NCI-H2081 (cell line): Measurements from ENCODE around the gene BCKDK.

Experiments
- DNase-seq, 2 experiments: peaks; one replicate each; lab custom pipeline; 2025; lab: John Stamatoyannopoulos, UW

BCKDK gene

DNA sequence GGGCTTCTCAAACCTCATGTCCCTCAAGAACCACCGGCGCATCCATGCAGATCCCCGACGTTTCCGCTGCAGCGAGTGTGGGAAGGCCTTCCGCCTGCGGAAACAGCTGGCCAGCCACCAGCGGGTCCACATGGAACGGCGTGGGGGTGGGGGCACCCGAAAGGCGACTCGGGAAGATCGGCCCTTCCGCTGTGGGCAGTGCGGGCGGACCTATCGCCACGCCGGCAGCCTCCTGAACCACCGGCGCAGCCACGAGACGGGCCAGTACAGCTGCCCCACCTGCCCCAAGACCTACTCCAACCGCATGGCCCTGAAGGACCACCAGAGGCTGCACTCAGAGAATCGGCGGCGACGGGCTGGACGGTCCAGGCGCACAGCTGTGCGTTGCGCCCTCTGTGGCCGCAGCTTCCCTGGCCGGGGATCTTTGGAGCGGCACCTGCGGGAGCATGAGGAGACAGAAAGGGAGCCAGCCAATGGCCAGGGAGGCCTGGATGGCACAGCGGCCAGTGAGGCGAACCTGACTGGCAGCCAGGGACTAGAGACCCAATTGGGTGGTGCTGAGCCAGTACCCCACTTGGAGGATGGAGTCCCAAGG is 28.1 kb upstream of the BCKDK start:
- DNase-seq: no peak

DNA sequence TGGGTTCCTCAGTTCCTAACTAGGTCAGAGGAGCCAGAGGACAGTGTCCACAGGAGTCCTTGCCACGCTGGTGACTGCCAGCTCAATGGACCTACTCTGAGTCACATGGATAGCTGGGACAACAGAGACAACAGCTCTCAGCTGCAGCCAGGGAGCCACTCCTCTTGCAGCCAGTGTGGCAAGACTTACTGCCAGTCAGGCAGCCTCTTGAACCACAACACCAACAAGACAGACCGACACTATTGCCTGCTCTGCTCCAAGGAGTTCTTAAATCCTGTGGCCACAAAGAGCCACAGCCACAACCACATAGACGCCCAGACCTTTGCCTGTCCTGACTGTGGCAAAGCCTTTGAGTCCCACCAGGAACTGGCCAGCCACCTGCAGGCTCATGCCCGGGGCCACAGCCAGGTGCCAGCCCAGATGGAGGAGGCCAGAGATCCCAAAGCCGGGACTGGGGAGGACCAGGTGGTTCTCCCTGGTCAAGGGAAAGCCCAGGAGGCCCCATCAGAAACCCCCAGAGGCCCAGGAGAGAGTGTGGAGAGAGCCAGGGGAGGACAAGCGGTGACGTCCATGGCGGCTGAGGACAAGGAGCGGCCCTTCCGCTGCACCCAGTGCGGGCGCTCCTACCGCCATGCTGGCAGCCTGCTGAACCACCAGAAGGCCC is 27.3 kb upstream of the BCKDK start:
- DNase-seq: no peak

- DNase-seq: no peak
Measured at GRCh38 chr16:31081428-31082351, 26.5 kb upstream of the BCKDK start.

DNA sequence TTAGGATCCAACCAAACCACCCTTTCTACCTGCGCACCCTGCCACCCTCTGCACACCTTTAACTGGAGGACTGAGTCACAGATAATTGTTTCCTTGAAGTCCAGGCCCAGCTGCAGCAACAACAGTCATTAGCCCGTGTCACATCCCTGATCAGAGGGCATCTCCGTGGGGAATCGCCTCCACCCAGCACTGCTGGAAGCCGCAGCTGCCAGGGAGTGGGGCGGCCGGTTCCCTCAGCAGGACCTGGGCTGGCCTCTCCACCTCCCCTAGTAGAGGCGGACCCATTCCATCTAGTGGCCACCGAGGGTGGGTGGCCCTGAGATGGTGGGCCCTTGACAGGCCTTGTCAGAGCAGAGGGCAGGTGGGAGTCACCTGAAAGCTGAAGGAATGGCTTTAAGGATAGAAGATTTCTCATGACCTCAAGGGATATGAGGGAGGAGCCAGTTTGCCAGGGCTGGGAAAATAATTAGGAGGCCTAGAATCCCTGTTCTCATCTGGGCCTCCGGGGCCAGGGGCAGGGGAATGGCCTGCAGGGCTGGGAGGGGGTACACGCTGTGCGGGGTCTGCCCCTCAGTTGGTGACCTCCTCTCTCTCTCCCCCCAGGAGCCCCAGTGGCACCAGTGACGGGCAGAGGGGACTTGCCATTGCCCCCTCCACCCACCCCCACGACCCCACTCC is 25.7 kb upstream of the BCKDK start:
- DNase-seq: no peak

DNA sequence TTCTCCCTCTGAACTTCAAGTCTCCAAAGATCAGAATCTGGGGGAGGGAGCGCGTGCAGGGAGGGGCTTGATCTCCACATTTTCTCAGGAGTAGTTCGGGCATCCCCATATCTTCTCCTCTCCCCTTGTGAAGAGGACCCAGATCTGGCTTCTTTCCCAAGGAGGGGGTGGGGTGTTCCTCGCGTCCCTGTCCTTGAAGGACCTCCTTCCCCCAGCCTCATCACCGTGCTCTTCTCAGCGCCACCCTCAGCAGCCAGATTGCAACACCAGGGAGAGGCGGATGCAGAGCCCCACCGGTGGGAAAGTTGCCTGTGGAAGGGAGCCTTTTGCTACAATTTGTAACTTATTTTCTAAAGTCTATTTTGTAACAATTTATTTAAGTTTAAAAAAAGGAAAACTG is 25.1 kb upstream of the BCKDK start:
- no peak for DNase-seq

- DNase-seq: no peak
Measured at GRCh38 chr16:31083556-31083955, 24.6 kb upstream of the BCKDK start.

GRCh38 chr16:31083981-31084380 is 24.2 kb upstream of the BCKDK start:
- DNase-seq: no peak

GRCh38 chr16:31084584-31085302 is 23.4 kb upstream of the BCKDK start:
- no peak for DNase-seq

DNA sequence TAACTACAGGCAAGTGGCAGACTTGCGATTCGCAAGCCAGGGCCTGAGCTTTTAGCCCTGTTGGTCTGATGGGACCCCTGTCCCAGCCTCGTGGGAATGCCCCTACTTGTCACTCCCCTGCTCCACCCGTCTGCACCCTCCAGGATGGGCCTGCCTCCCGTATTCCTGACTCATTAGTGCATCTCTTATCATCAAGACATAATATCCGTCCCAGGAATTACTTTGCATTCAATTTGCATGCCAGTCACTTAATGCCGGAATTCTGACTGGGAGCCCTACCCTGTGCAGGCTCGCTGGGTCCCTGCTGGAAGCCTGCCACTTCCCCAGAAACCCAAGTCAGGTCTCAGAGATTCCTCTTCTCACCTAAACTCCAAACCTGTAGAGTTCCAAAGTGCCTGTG is 22.8 kb upstream of the BCKDK start:
- no peak for DNase-seq

GRCh38 chr16:31085873-31086628 is 22.1 kb upstream of the BCKDK start:
- DNase-seq: no peak

- no peak for DNase-seq
Measured at GRCh38 chr16:31086629-31086906, 21.6 kb upstream of the BCKDK start.

GRCh38 chr16:31087481-31087880 is 20.7 kb upstream of the BCKDK start:
- no peak for DNase-seq

DNA sequence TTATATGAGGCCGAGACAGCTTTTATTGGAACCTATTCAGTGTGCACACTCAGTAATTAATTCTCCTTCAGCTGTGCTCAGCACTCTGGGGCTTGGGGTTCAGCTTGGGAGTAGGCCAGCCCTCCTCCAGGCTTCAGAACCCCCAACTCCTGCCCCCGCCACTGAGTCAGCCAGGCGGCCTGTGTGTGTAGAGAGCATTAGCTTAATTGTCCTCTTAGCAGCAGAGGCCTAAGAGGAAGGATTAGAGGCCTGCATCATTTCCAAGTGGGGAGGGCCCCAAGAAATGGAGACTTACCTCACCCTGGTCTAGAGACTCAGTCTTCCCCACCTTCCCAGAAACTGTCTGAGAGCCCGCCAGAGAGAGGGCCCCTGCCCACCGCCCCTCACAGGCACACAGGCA is 20.2 kb upstream of the BCKDK start:
- no peak for DNase-seq

DNA sequence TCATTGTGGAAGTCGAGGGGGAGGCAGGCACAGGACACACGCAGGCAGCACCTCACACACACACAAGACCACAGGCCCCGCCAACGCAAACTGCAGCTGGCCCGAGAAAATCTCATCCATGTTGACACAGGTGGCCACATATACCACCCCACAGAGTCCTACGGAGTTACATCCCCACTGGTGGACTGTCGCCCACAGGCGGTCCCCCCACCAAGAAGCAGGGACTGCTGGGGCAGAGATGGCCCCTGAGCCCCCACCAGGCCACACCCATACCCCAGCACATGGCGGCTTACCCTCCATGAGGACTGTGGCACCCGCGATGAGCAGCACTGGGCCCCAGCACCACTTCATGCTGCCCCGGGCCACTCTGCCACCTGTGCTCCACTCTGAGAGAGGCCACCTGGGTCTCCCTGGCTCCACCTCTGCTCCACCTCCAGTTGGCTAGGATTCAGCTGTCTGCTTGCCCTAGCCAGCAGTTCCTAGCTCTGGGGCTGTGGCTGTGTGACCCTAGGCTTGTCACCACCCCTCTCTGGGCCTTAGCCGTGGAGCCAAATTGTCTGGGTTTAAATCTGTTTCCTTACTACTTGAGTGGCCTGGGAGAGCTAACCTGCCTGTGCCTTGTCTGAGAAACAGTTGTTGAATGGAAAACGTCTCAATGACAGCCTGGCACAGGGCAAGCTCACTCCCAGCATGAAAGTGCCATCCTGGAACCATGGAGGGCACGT is 19.6 kb upstream of the BCKDK start, which contains the start of gene PRSS53:
Gene PRSS53, minus strand, starts transcription at position 485 of the 725 bp plus-strand sequence. Its CDS starts 134 bp downstream, at position 351.
- peak in 1 of 2 experiments; percentile 63 for DNase-seq

DNA sequence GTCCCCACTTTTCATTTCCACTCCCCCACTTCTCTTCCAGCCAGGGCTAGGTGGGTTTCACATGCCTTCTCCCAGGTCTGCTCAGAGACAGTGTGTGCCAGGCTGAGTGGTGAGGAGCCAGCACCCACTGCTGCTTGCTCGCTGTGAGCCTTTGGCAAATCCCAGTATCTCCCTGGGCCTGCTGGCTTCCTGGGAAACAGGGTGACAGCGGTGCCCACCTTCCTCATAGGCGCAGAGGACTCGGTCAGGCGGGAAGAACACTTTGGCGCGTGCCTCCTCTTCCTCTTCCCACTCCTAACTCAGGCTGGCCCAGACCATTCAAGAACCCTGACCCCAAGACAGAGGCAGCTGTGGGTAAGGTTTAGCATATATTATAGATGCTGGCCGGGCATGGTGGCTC is 19.0 kb upstream of the BCKDK start:
- no peak for DNase-seq

DNA sequence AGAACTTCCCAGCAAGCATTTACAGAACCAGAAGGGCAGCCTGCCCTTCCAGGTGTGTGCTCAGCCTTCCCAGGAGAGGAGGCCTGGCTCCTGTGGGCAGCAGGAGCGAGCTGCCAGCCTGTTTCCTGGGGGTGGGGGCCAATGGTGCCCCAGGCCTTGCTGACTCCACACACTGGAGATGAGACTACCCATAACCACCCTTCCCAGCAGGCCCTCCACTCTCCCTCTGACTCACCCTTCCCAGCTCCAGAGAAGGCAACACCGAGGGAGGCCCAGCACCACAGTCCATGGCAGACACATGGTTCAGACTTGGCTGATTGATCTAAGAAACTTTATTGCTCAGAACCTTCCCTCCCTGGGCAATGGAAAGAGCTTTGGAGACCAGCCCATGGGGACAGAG is 17.6 kb upstream of the BCKDK start:
- DNase-seq: no peak

- DNase-seq: no peak
Measured at GRCh38 chr16:31092330-31092729, 15.9 kb upstream of the BCKDK start.

DNA sequence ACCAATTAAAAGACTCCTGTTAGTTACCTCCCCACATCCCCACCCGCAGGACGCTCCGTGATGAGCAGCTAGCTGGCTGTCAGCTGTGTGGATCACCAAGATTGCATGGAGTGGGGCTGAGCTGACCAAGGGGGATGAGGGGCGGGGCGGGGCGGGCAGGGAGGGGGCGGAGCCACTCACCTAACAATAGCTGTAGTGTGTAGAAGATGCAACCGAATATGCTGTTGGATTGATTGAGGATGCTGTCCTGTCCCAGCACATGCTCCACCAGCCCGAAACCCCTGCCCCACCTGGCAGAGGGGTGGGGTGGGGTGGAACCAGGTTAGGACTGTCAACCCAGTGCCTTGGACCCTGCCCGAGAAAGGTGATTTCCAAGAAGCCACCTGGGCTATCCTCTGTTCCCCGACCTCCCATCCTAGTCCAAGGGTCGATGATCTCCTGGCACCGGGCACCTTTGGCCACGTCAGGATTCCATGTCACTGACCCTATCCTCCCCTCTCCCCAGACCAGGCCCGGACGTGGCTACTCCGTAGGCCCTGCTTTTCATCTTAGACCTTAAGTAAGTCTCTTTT is 15.0 kb upstream of the BCKDK start:
- peak in 1 of 2 experiments; percentile 29 for DNase-seq

DNA sequence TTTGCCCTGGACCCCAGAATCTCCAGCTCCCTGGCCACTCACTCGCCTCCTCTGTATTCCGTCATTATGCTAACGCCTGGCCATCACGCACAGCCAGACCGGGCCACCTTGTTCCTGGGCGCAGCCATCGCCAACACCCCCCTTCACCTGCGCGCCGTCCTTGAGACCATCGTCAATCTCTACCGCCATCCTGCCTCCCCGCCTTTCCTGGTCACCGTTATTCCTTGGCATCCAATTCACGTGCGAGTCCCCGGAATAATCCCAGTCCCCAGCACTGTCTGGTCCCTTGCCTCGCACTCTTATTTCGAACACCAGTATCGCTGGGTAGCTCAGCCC is 14.1 kb upstream of the BCKDK start:
- DNase-seq: no peak

DNA sequence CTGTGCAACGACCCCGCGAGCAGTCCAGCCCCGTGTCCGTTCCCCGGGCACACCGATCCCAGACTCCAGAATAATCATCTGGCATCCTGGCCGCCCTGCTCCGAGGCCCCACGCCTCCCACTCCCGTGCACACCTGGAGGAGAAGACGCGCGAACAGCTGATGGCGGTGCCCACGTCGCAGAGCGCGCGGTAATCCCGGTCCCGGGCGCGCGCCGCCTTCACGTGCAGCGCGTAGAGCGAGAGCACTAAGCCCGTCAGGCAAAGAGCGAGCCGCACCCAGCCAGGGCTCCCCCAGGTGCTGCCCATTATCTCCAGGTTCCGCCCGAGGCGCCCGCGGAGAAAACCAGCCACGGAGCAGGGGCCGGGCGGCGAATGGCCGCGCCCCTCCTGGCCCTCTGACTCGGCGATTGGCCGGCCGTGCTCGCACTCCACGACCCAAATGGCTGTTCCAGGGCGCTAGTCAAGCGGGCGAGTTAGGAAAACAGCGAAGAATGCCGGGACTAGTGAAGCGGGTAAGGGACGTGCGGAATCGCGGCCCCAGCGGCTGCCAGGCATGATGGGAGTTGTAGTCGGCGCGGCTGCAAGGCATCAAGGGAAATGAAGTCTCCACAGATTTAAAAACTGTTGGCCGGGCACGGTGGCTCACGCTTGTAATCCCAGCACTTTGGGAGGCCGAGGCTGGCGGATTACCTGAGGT is 13.6 kb upstream of the BCKDK start, which contains the start of gene VKORC1:
Gene VKORC1, minus strand, starts transcription at position 374 of the 697 bp plus-strand sequence. Its CDS starts 68 bp downstream, at position 306.
- DNase-seq: peak; percentile 95
